B cell (primary cell): ENCODE measurements around the gene FKBP1A. TPM values are rescaled to one million over a fixed set of nuclear protein-coding genes. Genes with fewer than 3 reads are reported as not detected.

Experiments
- ATAC-seq: fragments of 200-7000 bp; cut with Tn5 transposase; one replicate; pipeline ENCODE4 v1.10.0; 2021; ENCODE audit warnings: low read depth, mild to moderate bottlenecking, moderate number of reproducible peaks, moderate library complexity
- CTCF ChIA-PET: fragments of 350-600 bp; sonication (Branson Sonifier 250); formaldehyde crosslinking; loops from one replicate; lab custom pipeline; 2021; ENCODE audit warnings: antibody characterized with exemption, inconsistent platforms; lab: Charles Lee
- POLR2A ChIA-PET: fragments of 350-600 bp; sonication (Branson Sonifier 250); formaldehyde crosslinking; loops from one replicate; lab custom pipeline; 2021; ENCODE audit warnings: antibody characterized with exemption; lab: Charles Lee
- DNase-seq: peaks from one replicate; pipeline ENCODE4 v3.0.0; 2013
- H2AFZ ChIP-seq: 2 replicates; pipeline ENCODE4 v1.6.1; 2012; ENCODE audit warnings: mild to moderate bottlenecking, low read depth, low read length; ENCODE audit not compliant: insufficient read depth, poor library complexity, severe bottlenecking
- H3K27ac ChIP-seq, 2 donors: 1 replicate in 1 of 2; 2 replicates in 1 of 2; pipeline ENCODE4 v1.5.1; 2012 to 2013; ENCODE audit warnings: low read length in 2 of 2, mild to moderate bottlenecking in 2 of 2, moderate library complexity in 1 of 2
- H3K27me3 ChIP-seq, 4 experiments: fragments of 200-600 bp in 1 of 4; sonication (generic) in 1 of 4; replicated peaks in 1 of 4; 1 replicate in 2 of 4; 2 replicates in 2 of 4; pipeline versions ENCODE4 v1.6.1 to v1.7.0; 2013 to 2016; ENCODE audit warnings: low read length in 3 of 4, mild to moderate bottlenecking in 2 of 4, mixed read lengths in 1 of 4, moderate library complexity in 1 of 4; ENCODE audit not compliant: insufficient read depth in 4 of 4, control insufficient read depth in 3 of 4; ENCODE audit errors: control extremely low read depth in 1 of 4
- H3K36me3 ChIP-seq, 2 experiments: replicated peaks in 1 of 2; 1 replicate in 1 of 2; 2 replicates in 1 of 2; pipeline versions ENCODE4 v1.6.1 to v1.7.1; 2013; ENCODE audit warnings: low read length in 1 of 2; ENCODE audit not compliant: insufficient read depth in 2 of 2, control insufficient read depth in 1 of 2; ENCODE audit errors: control extremely low read depth in 1 of 2, extremely low read depth in 1 of 2
- H3K4me1 ChIP-seq, 2 donors: fragments of 200-600 bp in 1 of 2; sonication (generic) in 1 of 2; 1 replicate in 1 of 2; 2 replicates in 1 of 2; pipeline versions ENCODE4 v1.5.1 to v1.6.1; 2013 to 2017; ENCODE audit warnings: low read length in 2 of 2; ENCODE audit not compliant: control insufficient read depth in 2 of 2, insufficient read depth in 2 of 2
- H3K4me2 ChIP-seq: replicated peaks from 2 replicates; pipeline ENCODE3; 2012; ENCODE audit warnings: mild to moderate bottlenecking, low read depth, low read length; ENCODE audit not compliant: poor library complexity, severe bottlenecking
- H3K4me3 ChIP-seq, 5 experiments: fragments of 200-600 bp in 1 of 5; sonication (generic) in 1 of 5; 1 replicate in 3 of 5; 2 replicates in 2 of 5; pipeline versions ENCODE4 v1.5.1 to v1.7.0; 2011 to 2016; ENCODE audit warnings: low read length in 4 of 5, mild to moderate bottlenecking in 4 of 5, low read depth in 2 of 5, control low read depth in 1 of 5, moderate library complexity in 1 of 5; ENCODE audit not compliant: insufficient read depth in 1 of 5; ENCODE audit errors: control extremely low read depth in 1 of 5, extremely low read depth in 1 of 5
- H3K79me2 ChIP-seq: fragments of 200-600 bp; sonication (generic); one replicate; pipeline ENCODE4 v1.6.0; 2016; ENCODE audit warnings: low read length; ENCODE audit not compliant: control insufficient read depth, insufficient read depth
- H3K9ac ChIP-seq: fragments of 200-600 bp; sonication (generic); 2 replicates; pipeline ENCODE4 v1.6.1; 2017; ENCODE audit warnings: mild to moderate bottlenecking, low read length, moderate library complexity
- H3K9me3 ChIP-seq, 3 donors: one replicate each; pipeline versions ENCODE4 v1.6.1 to v1.7.1; 2013; ENCODE audit warnings: low read length in 2 of 3; ENCODE audit not compliant: control insufficient read depth in 2 of 3, insufficient read depth in 1 of 3; ENCODE audit errors: control extremely low read depth in 1 of 3
- H4K20me1 ChIP-seq: 2 replicates; pipeline ENCODE4 v1.6.0; 2012; ENCODE audit warnings: mild to moderate bottlenecking, low read length; ENCODE audit not compliant: insufficient read depth, control insufficient read depth, poor library complexity, severe bottlenecking
- H3K27ac Mint-ChIP-seq: one replicate; pipeline ENCODE4 v1.8.0; 2021; ENCODE audit warnings: mixed read lengths
- H3K27me3 Mint-ChIP-seq: one replicate; pipeline ENCODE4 v1.8.0; 2021; ENCODE audit warnings: mixed read lengths
- H3K4me1 Mint-ChIP-seq: one replicate; pipeline ENCODE4 v1.8.0; 2021; ENCODE audit warnings: mixed read lengths
- H3K4me3 Mint-ChIP-seq: one replicate; pipeline ENCODE4 v1.8.0; 2021; ENCODE audit warnings: mixed read lengths
- H3K9me3 Mint-ChIP-seq: one replicate; pipeline ENCODE4 v1.8.0; 2022; ENCODE audit warnings: mixed read lengths; ENCODE audit not compliant: insufficient read depth
- CTCF ChIP-seq: fragments of 200-600 bp; IDR thresholded peaks from one replicate; pipeline ENCODE4 v1.8.0; 2022; ENCODE audit warnings: antibody characterized with exemption, mild to moderate bottlenecking
- EZH2 ChIP-seq: IDR thresholded peaks from 2 replicates; pipeline ENCODE4 v1.6.1; 2012; ENCODE audit warnings: borderline replicate concordance, low read depth, mild to moderate bottlenecking, moderate library complexity, low read length; ENCODE audit not compliant: insufficient read depth, poor library complexity, severe bottlenecking
- WGBS: methylation state at CpG from one replicate; pipeline ENCODE4 v1.1.5; 2013; ENCODE audit warnings: missing lambda C conversion rate; ENCODE audit not compliant: insufficient coverage; 5-methylcytosine and 5-hydroxymethylcytosine counted together
- intact Hi-C: fragments of 100-400 bp; cut with micrococcal nuclease; formaldehyde crosslinking; loops from one replicate; pipeline ENCODE4 v1.10.0; 2022
- polyA plus RNA-seq: library from polyadenylated mRNA; depleted of rRNA; stranded (reverse); fragments of >200 nt; gene quantifications from 2 replicates; pipeline ENCODE4 v1.2.3, GENCODE V29; 2012
- total RNA-seq, 2 donors: library from RNA; stranded (reverse); fragments of 120-200 nt in 1 of 2; gene quantifications; 1 replicate in 1 of 2; 2 replicates in 1 of 2; pipeline versions ENCODE4 v1.2.3 to v1.2.4, GENCODE V29; 2013 to 2022

FKBP1A gene
- total and polyA plus RNA-seq, 2 donors (not counting 1 experiment from before 2014, with no cell fraction given): 86.3 to 86.7 TPM

- H3K9me3 Mint-ChIP-seq: no peaks in the 10 kb centered on the region
- ChIA-PET CTCF (interaction anchor here (0.7 to 2.3 kb wide), 6 partner anchors 15 to 176 kb away, joined by 3 to 8 read pairs (median 4); no protein-coding TSS in a partner anchor), POLR2A (interaction anchor here (0.6 kb wide), 1 partner anchor 31 kb away, joined by 4 read pairs; no protein-coding TSS in a partner anchor)
- no peak overlapping the region for H3K4me3 Mint-ChIP-seq
- 87% methylated on average over 3 of the region's 8 CpGs for WGBS
- Histone ChIP-seq H3K4me3 (no peak overlapping the region), H3K36me3 (peaks cover 0 to 10% of the 10 kb centered on the region in 2 experiments), H3K4me1 (peaks cover 31 to 33% of the 10 kb centered on the region in 2 donors), H4K20me1 (peaks cover 4% of the 10 kb centered on the region), H3K79me2 (peaks cover 61% of the 10 kb centered on the region), H3K27ac (peak overlapping the region in 1 of 2 donors; percentile 98), H2AFZ (no peak overlapping the region), H3K27me3 (no peaks in the 10 kb centered on the region), H3K9me3 (no peaks in the 10 kb centered on the region), H3K4me2 (no peak overlapping the region), H3K9ac (no peak overlapping the region)
- DNase-seq (no peak), ATAC-seq (no peak)
- intact Hi-C loops: loop anchor here (5.0 to 10.0 kb wide), 3 partner anchors 50 to 1545 kb away; partner anchors contain the start of genes CSNK2A1 and PTPRA
- H3K27ac Mint-ChIP-seq: peak overlapping the region; percentile 16
- no peak for TF ChIP-seq EZH2
- TF ChIP-seq CTCF: no peak
- peaks cover 41% of the 10 kb centered on the region for H3K4me1 Mint-ChIP-seq
- no peaks in the 10 kb centered on the region for H3K27me3 Mint-ChIP-seq
These were observed 65.6 kb downstream of the FKBP1A start for GRCh38 chr20:1327241-1327653.
